Endodermal cell (in vitro differentiated cells): ENCODE measurements around the gene SYT5. TPM values are rescaled to one million over a fixed set of nuclear protein-coding genes. Genes with fewer than 3 reads are reported as not detected.
A peak's percentile ranks its signal among the peaks of the same experiment; 100 is the strongest.
"Not testable (repeated sequence)": the region's sequence is repeated elsewhere in the genome, so short reads cannot be mapped to it uniquely, and the experiment has no call there.

Experiments
- DNase-seq: peaks from one replicate; pipeline ENCODE4 v3.0.0-alpha.2; 2017
- H3K27ac ChIP-seq: 2 replicates; pipeline ENCODE4 v1.5.1; 2013; ENCODE audit warnings: mild to moderate bottlenecking, low read depth, low read length, moderate library complexity
- H3K27me3 ChIP-seq: 2 replicates; pipeline ENCODE4 v1.6.1; 2013; ENCODE audit warnings: mild to moderate bottlenecking, low read length, moderate library complexity; ENCODE audit not compliant: insufficient read depth, control insufficient read depth, poor library complexity, severe bottlenecking
- H3K36me3 ChIP-seq: 2 replicates; pipeline ENCODE4 v1.7.0; 2013; ENCODE audit warnings: mild to moderate bottlenecking, low read length, moderate library complexity; ENCODE audit not compliant: control insufficient read depth, insufficient read depth
- H3K4me1 ChIP-seq: one replicate; pipeline ENCODE4 v1.7.0; 2013; ENCODE audit warnings: low read length; ENCODE audit not compliant: control insufficient read depth, insufficient read depth
- H3K4me3 ChIP-seq: 2 replicates; pipeline ENCODE4 v1.5.1; 2013; ENCODE audit warnings: mild to moderate bottlenecking, low read length, moderate library complexity
- H3K9ac ChIP-seq: 2 replicates; pipeline ENCODE4 v1.6.1; 2013; ENCODE audit warnings: mild to moderate bottlenecking, low read length, moderate library complexity; ENCODE audit not compliant: poor library complexity, severe bottlenecking; ENCODE audit errors: extremely low read depth
- H3K9me3 ChIP-seq: 2 replicates; pipeline ENCODE4 v1.6.1; 2013; ENCODE audit warnings: mild to moderate bottlenecking, low read length, moderate library complexity; ENCODE audit not compliant: control insufficient read depth
- H3K27ac Mint-ChIP-seq: 2 replicates; pipeline ENCODE4 v1.8.0; 2020; ENCODE audit warnings: mixed read lengths
- H3K27me3 Mint-ChIP-seq: 2 replicates; pipeline ENCODE4 v1.8.0; 2021; ENCODE audit warnings: mild to moderate bottlenecking, mixed read lengths; ENCODE audit not compliant: insufficient read depth
- H3K36me3 Mint-ChIP-seq: 2 replicates; pipeline ENCODE4 v1.8.0; 2020; ENCODE audit warnings: low read depth, mixed read lengths
- H3K4me1 Mint-ChIP-seq: 2 replicates; pipeline ENCODE4 v1.8.0; 2020; ENCODE audit warnings: mixed read lengths
- H3K4me3 Mint-ChIP-seq: 2 replicates; pipeline ENCODE4 v1.8.0; 2020; ENCODE audit warnings: mild to moderate bottlenecking, moderate library complexity, mixed read lengths
- H3K9me3 Mint-ChIP-seq: 2 replicates; pipeline ENCODE4 v1.8.0; 2020; ENCODE audit warnings: mild to moderate bottlenecking, mixed read lengths
- CTCF ChIP-seq: fragments of 200-600 bp; sonication (generic); conservative IDR thresholded peaks from 2 replicates; pipeline ENCODE4 v1.5.0; 2021; ENCODE audit warnings: antibody characterized with exemption, mild to moderate bottlenecking
- WGBS, 2 experiments: methylation state at CpG; one replicate each; pipeline versions ENCODE4 v1.1.5 to v1.1.7; 2013; ENCODE audit warnings: missing lambda C conversion rate in 2 of 2, mixed read lengths in 1 of 2; ENCODE audit not compliant: insufficient coverage in 1 of 2, insufficient read length in 1 of 2; 5-methylcytosine and 5-hydroxymethylcytosine counted together
- total RNA-seq, 2 donors: library from RNA; stranded (reverse); fragmentation: NEBNext Ultra II Directional in 1 of 2; extraction: Animal tissue kit (Norgen Biotek cat#: 25700) in 1 of 2; gene quantifications; 2 replicates in 1 of 2; 3 replicates in 1 of 2; pipeline ENCODE4 v1.2.1, GENCODE V29; 2021

Gene SYT5
- total RNA-seq, 2 donors from 2014 or later, result not detected

- not testable (repeated sequence) for H3K36me3 ChIP-seq, H3K9ac ChIP-seq, H3K4me3 Mint-ChIP-seq, H3K4me3 ChIP-seq, H3K36me3 Mint-ChIP-seq, H3K9me3 ChIP-seq, H3K27ac ChIP-seq, H3K4me1 ChIP-seq, H3K27me3 ChIP-seq, H3K9me3 Mint-ChIP-seq, H3K27ac Mint-ChIP-seq, H3K4me1 Mint-ChIP-seq, DNase-seq
- 84 to 100% methylated on average over 1 to 10 of the region's 10 CpGs for WGBS, 2 experiments
- H3K27me3 Mint-ChIP-seq, result peaks cover 44% of the 10 kb centered on the region
- peak; percentile 45 for TF ChIP-seq CTCF
Observed at GRCh38 chr19:55202199-55202598, 22.1 kb upstream of the SYT5 start.

GRCh38 chr19:55199620-55200204 lies 19.6 kb upstream of the SYT5 start:
- WGBS, 2 experiments, result 73 to 85% methylated on average over 5 of the region's 5 CpGs
- TF ChIP-seq CTCF, result no peak
- DNase-seq, result no peak
- Histone ChIP-seq H3K27ac (no peak overlapping the region), H3K4me3 (no peak overlapping the region), H3K27me3 (no peaks in the 10 kb centered on the region), H3K36me3 (no peaks in the 10 kb centered on the region), H3K9ac (no peak overlapping the region), H3K9me3 (no peaks in the 10 kb centered on the region), H3K4me1 (no peaks in the 10 kb centered on the region)
- no peaks in the 10 kb centered on the region for H3K36me3 Mint-ChIP-seq
- H3K27me3 Mint-ChIP-seq, result peaks cover 30% of the 10 kb centered on the region
- no peak overlapping the region for H3K4me3 Mint-ChIP-seq
- H3K4me1 Mint-ChIP-seq, result no peaks in the 10 kb centered on the region
- H3K9me3 Mint-ChIP-seq, result no peaks in the 10 kb centered on the region
- H3K27ac Mint-ChIP-seq, result no peak overlapping the region

GRCh38 chr19:55198651-55199050 lies 18.6 kb upstream of the SYT5 start:
- Mint-ChIP-seq H3K27ac (no peak overlapping the region), H3K4me3 (no peak overlapping the region), H3K9me3 (no peaks in the 10 kb centered on the region), H3K4me1 (no peaks in the 10 kb centered on the region), H3K36me3 (no peaks in the 10 kb centered on the region), H3K27me3 (peaks cover 30% of the 10 kb centered on the region)
- DNase-seq, result peak; percentile 68
- no peaks in the 10 kb centered on the region for H3K9me3 ChIP-seq
- no peaks in the 10 kb centered on the region for H3K27me3 ChIP-seq
- TF ChIP-seq CTCF, result no peak
- H3K4me3 ChIP-seq, result no peak overlapping the region
- H3K27ac ChIP-seq, result no peak overlapping the region
- 71 to 88% methylated on average over 4 to 5 of the region's 5 CpGs for WGBS, 2 experiments
- H3K36me3 ChIP-seq, result no peaks in the 10 kb centered on the region
- no peaks in the 10 kb centered on the region for H3K4me1 ChIP-seq
- H3K9ac ChIP-seq, result no peak overlapping the region
